Transverse colon (tissue), 4 donors: ENCODE results near the gene UTRN. TPM values are rescaled to one million over a fixed set of nuclear protein-coding genes. Genes with fewer than 3 reads are reported as not detected.
A peak's percentile ranks its signal among the peaks of the same experiment; 100 is the strongest.

Experiments
- DNase-seq: peaks from one replicate; pipeline ENCODE4 v3.0.0-alpha.2; 2019
- H3K27ac ChIP-seq, 4 donors: fragments of 200-600 bp; sonication (generic); 2 replicates each; pipeline ENCODE4 v1.5.1; 2016 to 2018; ENCODE audit warnings: inconsistent platforms in 4 of 4
- H3K27me3 ChIP-seq: fragments of 200-600 bp; sonication (generic); 2 replicates; pipeline ENCODE4 v1.5.1; 2017; ENCODE audit warnings: inconsistent platforms
- H3K36me3 ChIP-seq, 4 donors: fragments of 200-600 bp; sonication (generic); 2 replicates each; pipeline ENCODE4 v1.5.1; 2017 to 2019; ENCODE audit warnings: inconsistent platforms in 4 of 4
- H3K4me1 ChIP-seq, 4 donors: fragments of 200-600 bp; sonication (generic); 2 replicates each; pipeline ENCODE4 v1.5.1; 2017 to 2020; ENCODE audit warnings: inconsistent platforms in 4 of 4
- H3K4me3 ChIP-seq, 4 donors: fragments of 200-600 bp; sonication (generic); 1 replicate in 1 of 4; 2 replicates in 3 of 4; pipeline versions ENCODE4 v1.5.1 to v1.6.1; 2017 to 2019; ENCODE audit warnings: inconsistent platforms in 4 of 4
- H3K9me3 ChIP-seq, 2 donors: fragments of 200-600 bp; sonication (generic); 2 replicates each; pipeline ENCODE4 v1.5.1; 2017 to 2019; ENCODE audit warnings: inconsistent platforms in 2 of 2
- CTCF ChIP-seq, 5 experiments: fragments of 200-600 bp in 3 of 5; fragments of 450-650 bp in 2 of 5; sonication (generic) in 3 of 5; IDR thresholded peaks; 1 replicate in 2 of 5; 2 replicates in 3 of 5; pipeline ENCODE4 v1.5.1; 2016 to 2017; ENCODE audit warnings: antibody characterized with exemption in 5 of 5, inconsistent platforms in 3 of 5, mild to moderate bottlenecking in 2 of 5, moderate library complexity in 1 of 5
- EP300 ChIP-seq: sonication (generic); formaldehyde crosslinking; IDR thresholded peaks from one replicate; pipeline ENCODE4 v1.6.1; 2017; ENCODE audit warnings: antibody characterized with exemption, low read depth
- POLR2A ChIP-seq: fragments of 450-650 bp; IDR thresholded peaks from one replicate; pipeline ENCODE4 v1.6.1; 2016; ENCODE audit warnings: antibody characterized with exemption, mild to moderate bottlenecking, moderate library complexity
- POLR2AphosphoS5 ChIP-seq, 3 donors: sonication (generic); formaldehyde crosslinking; IDR thresholded peaks; one replicate each; pipeline ENCODE4 v1.6.1; 2016; ENCODE audit warnings: antibody characterized with exemption in 3 of 3
- WGBS, 2 donors: methylation state at CpG; one replicate each; pipeline ENCODE4 v1.1.5; 2018; ENCODE audit warnings: low coverage in 1 of 2; 5-methylcytosine and 5-hydroxymethylcytosine counted together
- in situ Hi-C, 4 donors: fragments of 200-750 bp; cut with MboI; loops; one replicate each; pipeline versions ENCODE4 v1.15.0 to v1.15.1; 2017; ENCODE audit warnings: low sequenced_read_pairs in 3 of 4, low pct_ligation_motif_present in 1 of 4, low pct_unique_long_range_greater_than_20kb in 1 of 4
- intact Hi-C: fragments of 100-400 bp; cut with DNase I; formaldehyde crosslinking; loops from one replicate; pipeline ENCODE4 v1.15.1; 2023; ENCODE audit warnings: low total_unique reads
- total RNA-seq, 4 donors: library from RNA; depleted of rRNA; stranded (reverse); fragments of >200 nt; gene quantifications; one replicate each; pipeline ENCODE4 v1.1.0, GENCODE V29; 2016

UTRN gene
- total RNA-seq, 4 donors from 2014 or later = 42.3 to 134 (median 94.1) TPM

GRCh38 chr6:144295981-144296767 is 11.0 kb downstream of the UTRN start:
- peak overlapping the region in 1 of 4 donors; percentile 43 for H3K27ac ChIP-seq
- in situ Hi-C loops (no loop called here), intact Hi-C loops (no loop called here)
- TF ChIP-seq EP300 = no peak
- no peak for TF ChIP-seq POLR2A
- TF ChIP-seq POLR2AphosphoS5 (IDR thresholded peaks at IDR 0.05) = no peak
- no peak for TF ChIP-seq CTCF (IDR thresholded peaks at IDR 0.05)
- no peaks in the 10 kb centered on the region for H3K9me3 ChIP-seq
- peaks cover 0 to 11% (median 0%) of the 10 kb centered on the region in 4 donors for H3K36me3 ChIP-seq
- H3K27me3 ChIP-seq = no peaks in the 10 kb centered on the region
- H3K4me3 ChIP-seq = no peak overlapping the region
- peaks cover 0 to 34% (median 13%) of the 10 kb centered on the region in 4 donors for H3K4me1 ChIP-seq
- no peak for DNase-seq
- WGBS, 2 donors = 98 to 100% methylated on average over 2 to 7 of the region's 7 CpGs

- WGBS, 2 donors = 30 to 36% methylated on average over 2 of the region's 2 CpGs
Measured at GRCh38 chr6:144296973-144297372, 11.8 kb downstream of the UTRN start.

GRCh38 chr6:144297511-144298100 is 12.5 kb downstream of the UTRN start:
- Histone ChIP-seq H3K36me3 (peaks cover 0 to 8% (median 0%) of the 10 kb centered on the region in 4 donors), H3K4me1 (peaks cover 0 to 34% (median 13%) of the 10 kb centered on the region in 4 donors), H3K27ac (peak overlapping the region; percentile 20 to 54 (median 46)), H3K9me3 (no peaks in the 10 kb centered on the region), H3K27me3 (no peaks in the 10 kb centered on the region), H3K4me3 (peak overlapping the region in 1 of 4 donors; percentile 20)
- WGBS, 2 donors = 58 to 82% methylated on average over 3 of the region's 3 CpGs
- intact Hi-C loops = no loop called here
- no peak for DNase-seq
- TF ChIP-seq POLR2AphosphoS5 (IDR thresholded peaks at IDR 0.05) (no peak), CTCF (IDR thresholded peaks at IDR 0.05) (no peak), EP300 (no peak), POLR2A (no peak)
- in situ Hi-C loops = no loop called here

More at GRCh38 chr6:144296973-144297372, 11.8 kb downstream of the UTRN start:
- Histone ChIP-seq H3K9me3 (no peaks in the 10 kb centered on the region), H3K4me3 (no peak overlapping the region), H3K36me3 (peaks cover 0 to 11% (median 0%) of the 10 kb centered on the region in 4 donors), H3K27me3 (no peaks in the 10 kb centered on the region), H3K4me1 (peaks cover 0 to 34% (median 13%) of the 10 kb centered on the region in 4 donors), H3K27ac (peak overlapping the region; percentile 20 to 54 (median 46))
- no peak for DNase-seq
- in situ Hi-C loops (no loop called here), intact Hi-C loops (no loop called here)
- no peak for TF ChIP-seq POLR2AphosphoS5 (IDR thresholded peaks at IDR 0.05)

GRCh38 chr6:144298194-144298593 is 13.1 kb downstream of the UTRN start:
- H3K36me3 ChIP-seq = peaks cover 0 to 3% (median 0%) of the 10 kb centered on the region in 4 donors
- H3K4me3 ChIP-seq = peak overlapping the region in 1 of 4 donors; percentile 20
- TF ChIP-seq POLR2A (no peak), CTCF (IDR thresholded peaks at IDR 0.05) (no peak), POLR2AphosphoS5 (IDR thresholded peaks at IDR 0.05) (no peak)
- no peak for DNase-seq
- in situ Hi-C loops = no loop called here
- H3K9me3 ChIP-seq = no peaks in the 10 kb centered on the region
- H3K27ac ChIP-seq = peak overlapping the region; percentile 20 to 54 (median 46)
- intact Hi-C loops = no loop called here
- H3K27me3 ChIP-seq = no peaks in the 10 kb centered on the region
- 57 to 70% methylated on average over 3 to 5 of the region's 5 CpGs for WGBS, 2 donors
- peaks cover 0 to 34% (median 13%) of the 10 kb centered on the region in 4 donors for H3K4me1 ChIP-seq
